Measurements from ENCODE around the gene ASTN2.

GRCh38 chr9:116596646-116597045 lies 818.2 kb downstream of the ASTN2 start:
- TF ChIP-seq, protein P1, sequence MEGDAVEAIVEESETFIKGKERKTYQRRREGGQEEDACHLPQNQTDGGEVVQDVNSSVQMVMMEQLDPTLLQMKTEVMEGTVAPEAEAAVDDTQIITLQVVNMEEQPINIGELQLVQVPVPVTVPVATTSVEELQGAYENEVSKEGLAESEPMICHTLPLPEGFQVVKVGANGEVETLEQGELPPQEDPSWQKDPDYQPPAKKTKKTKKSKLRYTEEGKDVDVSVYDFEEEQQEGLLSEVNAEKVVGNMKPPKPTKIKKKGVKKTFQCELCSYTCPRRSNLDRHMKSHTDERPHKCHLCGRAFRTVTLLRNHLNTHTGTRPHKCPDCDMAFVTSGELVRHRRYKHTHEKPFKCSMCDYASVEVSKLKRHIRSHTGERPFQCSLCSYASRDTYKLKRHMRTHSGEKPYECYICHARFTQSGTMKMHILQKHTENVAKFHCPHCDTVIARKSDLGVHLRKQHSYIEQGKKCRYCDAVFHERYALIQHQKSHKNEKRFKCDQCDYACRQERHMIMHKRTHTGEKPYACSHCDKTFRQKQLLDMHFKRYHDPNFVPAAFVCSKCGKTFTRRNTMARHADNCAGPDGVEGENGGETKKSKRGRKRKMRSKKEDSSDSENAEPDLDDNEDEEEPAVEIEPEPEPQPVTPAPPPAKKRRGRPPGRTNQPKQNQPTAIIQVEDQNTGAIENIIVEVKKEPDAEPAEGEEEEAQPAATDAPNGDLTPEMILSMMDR (IDR thresholded peaks at IDR 0.05; ENCODE audit: low read depth, low read length): no peak
- no peak for TF ChIP-seq POLR2A (IDR thresholded peaks at IDR 0.05; ENCODE audit: extremely low read depth, insufficient read length)
- TF ChIP-seq, protein P2, sequence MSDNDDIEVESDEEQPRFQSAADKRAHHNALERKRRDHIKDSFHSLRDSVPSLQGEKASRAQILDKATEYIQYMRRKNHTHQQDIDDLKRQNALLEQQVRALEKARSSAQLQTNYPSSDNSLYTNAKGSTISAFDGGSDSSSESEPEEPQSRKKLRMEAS (IDR thresholded peaks at IDR 0.05; ENCODE audit: low read depth, low read length): no peak
- no peak for TF ChIP-seq MYC (IDR thresholded peaks at IDR 0.05; ENCODE audit: low read depth, low read length)
